HCEC 1CT (cell line): Measurements from ENCODE around the gene SELENOK.
"Not testable (repeated sequence)": the region's sequence is repeated elsewhere in the genome, so short reads cannot be mapped to it uniquely, and the experiment has no call there.

Experiments
- DNase-seq: peaks from one replicate; pipeline ENCODE4 v3.0.0-alpha.2; 2017

Gene SELENOK

GRCh38 chr3:53891497-53892285 is at the start of gene SELENOK:
Gene SELENOK (minus strand): TSS chr3:53891859.
- DNase-seq = peak; percentile 99

- peak; percentile 32 for DNase-seq
These were observed 49.5 kb upstream of the SELENOK start for GRCh38 chr3:53941184-53941583.

GRCh38 chr3:53940623-53941022 is 49.0 kb upstream of the SELENOK start:
- no peak for DNase-seq

- no peak for DNase-seq
These were observed 48.2 kb upstream of the SELENOK start for GRCh38 chr3:53939813-53940212.

- no peak for DNase-seq
These were observed 47.5 kb upstream of the SELENOK start for GRCh38 chr3:53939086-53939582.

- peak; percentile 37 for DNase-seq
These were observed 47.0 kb upstream of the SELENOK start for GRCh38 chr3:53938645-53939044.

GRCh38 chr3:53936347-53936746 is 44.7 kb upstream of the SELENOK start:
- no peak for DNase-seq

- no peak for DNase-seq
These were observed 43.7 kb upstream of the SELENOK start for GRCh38 chr3:53935283-53935901.

GRCh38 chr3:53927208-53927872 is 35.7 kb upstream of the SELENOK start:
- not testable (repeated sequence) for DNase-seq

- DNase-seq = no peak
These were observed 29.6 kb upstream of the SELENOK start for GRCh38 chr3:53921296-53921695.

GRCh38 chr3:53919741-53920140 is 28.1 kb upstream of the SELENOK start:
- no peak for DNase-seq

- DNase-seq = no peak
These were observed 21.7 kb upstream of the SELENOK start for GRCh38 chr3:53913401-53913800.

- no peak for DNase-seq
These were observed 11.1 kb upstream of the SELENOK start for GRCh38 chr3:53902711-53903110.

GRCh38 chr3:53902067-53902466 is 10.4 kb upstream of the SELENOK start:
- DNase-seq = no peak

GRCh38 chr3:53900666-53901331 is 9.1 kb upstream of the SELENOK start:
- no peak for DNase-seq

GRCh38 chr3:53899750-53900149 is 8.1 kb upstream of the SELENOK start:
- DNase-seq = no peak

GRCh38 chr3:53892286-53892637 is 603 bp upstream of the SELENOK start:
- no peak for DNase-seq

GRCh38 chr3:53890726-53891475 is 758 bp downstream of the SELENOK start:
- DNase-seq = peak; percentile 14

- DNase-seq = no peak
These were observed 3.4 kb downstream of the SELENOK start for GRCh38 chr3:53888232-53888631.

- DNase-seq = no peak
These were observed 4.2 kb downstream of the SELENOK start for GRCh38 chr3:53887446-53887845.

GRCh38 chr3:53885239-53885638 is 6.4 kb downstream of the SELENOK start:
- no peak for DNase-seq

GRCh38 chr3:53884623-53885022 is 7.0 kb downstream of the SELENOK start:
- DNase-seq = no peak

GRCh38 chr3:53883008-53883407 is 8.7 kb downstream of the SELENOK start:
- no peak for DNase-seq
